ENCODE data around the gene SH3PXD2A. TPM values are rescaled to one million over a fixed set of nuclear protein-coding genes. Genes with fewer than 3 reads are reported as not detected.
"Not testable (repeated sequence)": the region's sequence is repeated elsewhere in the genome, so short reads cannot be mapped to it uniquely, and the experiment has no call there.

SH3PXD2A gene
- total RNA-seq, 1 experiment from 2014 or later: 6.8 TPM

- Histone ChIP-seq H3K27me3 (ENCODE audit: control insufficient read depth, insufficient read depth, low read length) (no peaks in the 10 kb centered on the region), H3K36me3 (replicated peaks; ENCODE audit: control insufficient read depth, insufficient read depth, low read length) (no peaks in the 10 kb centered on the region), H3K4me3 (ENCODE audit: insufficient read depth, low read depth, low read length) (no peak overlapping the region)
- DNase-seq: no peak
These were observed 122.9 kb downstream of the SH3PXD2A start for GRCh38 chr10:103732339-103733044.

GRCh38 chr10:103731609-103732270, 123.6 kb downstream of the SH3PXD2A start:
- Histone ChIP-seq H3K27me3 (ENCODE audit: control insufficient read depth, insufficient read depth, low read length) (no peaks in the 10 kb centered on the region), H3K36me3 (replicated peaks; ENCODE audit: control insufficient read depth, insufficient read depth, low read length) (no peaks in the 10 kb centered on the region), H3K4me3 (ENCODE audit: insufficient read depth, low read depth, low read length) (no peak overlapping the region)
- no peak for DNase-seq

GRCh38 chr10:103731026-103731425, 124.3 kb downstream of the SH3PXD2A start:
- H3K27me3 ChIP-seq (ENCODE audit: control insufficient read depth, insufficient read depth, low read length); H3K4me3 ChIP-seq (ENCODE audit: insufficient read depth, low read depth, low read length); H3K36me3 ChIP-seq (replicated peaks; ENCODE audit: control insufficient read depth, insufficient read depth, low read length); DNase-seq: not testable (repeated sequence)

GRCh38 chr10:103729851-103730250, 125.5 kb downstream of the SH3PXD2A start:
- peak; percentile 76 for DNase-seq
- H3K36me3 ChIP-seq (replicated peaks; ENCODE audit: control insufficient read depth, insufficient read depth, low read length): no peaks in the 10 kb centered on the region
- no peak overlapping the region for H3K4me3 ChIP-seq (ENCODE audit: insufficient read depth, low read depth, low read length)
- no peaks in the 10 kb centered on the region for H3K27me3 ChIP-seq (ENCODE audit: control insufficient read depth, insufficient read depth, low read length)

DNA sequence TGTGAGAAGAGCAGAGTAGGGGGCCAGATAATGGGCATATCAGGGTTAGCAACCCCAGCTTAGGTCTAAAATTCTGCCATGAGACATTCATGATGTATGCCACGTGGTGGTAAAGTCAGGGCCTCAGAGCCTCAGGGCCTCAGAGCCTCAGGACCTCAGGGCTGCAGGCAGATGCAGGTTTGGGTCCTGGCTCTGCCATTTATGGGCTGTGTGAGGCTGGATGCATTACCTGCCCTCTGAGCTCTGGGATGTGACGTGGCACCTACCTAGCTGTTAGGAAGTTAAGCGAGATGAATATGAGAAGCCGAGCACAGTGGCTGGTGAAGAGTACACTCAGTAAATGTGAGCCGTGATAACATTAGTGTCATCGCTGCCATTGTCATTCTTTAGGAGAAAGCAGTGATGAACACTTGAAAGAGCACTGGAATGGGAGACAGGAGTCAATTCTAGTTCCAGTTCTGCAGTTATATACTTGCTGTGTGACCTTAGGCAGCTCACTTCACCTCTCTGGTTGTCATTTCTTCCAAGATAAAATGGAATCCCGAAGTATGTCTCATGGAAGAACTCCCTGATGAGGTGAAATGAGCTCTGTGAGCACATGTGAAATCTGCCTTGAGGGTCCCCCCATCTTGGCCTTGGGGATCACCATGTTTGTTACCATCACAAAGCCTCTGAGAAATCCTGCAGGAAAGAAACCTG, 127.2 kb downstream of the SH3PXD2A start:
- Histone ChIP-seq H3K36me3 (replicated peaks; ENCODE audit: control insufficient read depth, insufficient read depth, low read length) (no peaks in the 10 kb centered on the region), H3K4me3 (ENCODE audit: insufficient read depth, low read depth, low read length) (no peak overlapping the region), H3K27me3 (ENCODE audit: control insufficient read depth, insufficient read depth, low read length) (no peaks in the 10 kb centered on the region)
- no peak for DNase-seq

DNA sequence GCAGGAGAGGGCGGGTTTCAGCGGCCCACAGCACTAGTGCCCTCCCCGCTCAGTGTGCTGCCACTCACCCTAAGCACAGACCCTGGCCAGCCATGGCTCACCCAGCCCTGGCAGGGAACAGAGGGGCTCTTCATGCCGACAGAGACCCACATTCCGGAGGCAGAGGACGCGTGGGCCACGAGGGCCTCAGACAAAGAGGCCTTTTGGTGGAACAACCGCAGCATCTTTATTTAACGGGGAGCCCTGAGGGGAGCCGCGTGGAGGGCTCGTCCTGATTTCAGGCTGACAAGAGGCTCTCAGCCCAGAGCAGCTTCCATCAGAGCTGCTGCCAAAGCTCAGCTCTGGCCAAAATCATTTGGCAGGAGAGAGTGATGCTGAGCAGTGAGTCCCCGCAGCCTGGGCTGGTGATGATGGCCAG, 127.8 kb downstream of the SH3PXD2A start:
- Histone ChIP-seq H3K4me3 (ENCODE audit: insufficient read depth, low read depth, low read length) (no peak overlapping the region), H3K36me3 (replicated peaks; ENCODE audit: control insufficient read depth, insufficient read depth, low read length) (no peaks in the 10 kb centered on the region), H3K27me3 (ENCODE audit: control insufficient read depth, insufficient read depth, low read length) (no peaks in the 10 kb centered on the region)
- DNase-seq: no peak

- Histone ChIP-seq H3K27me3 (ENCODE audit: control insufficient read depth, insufficient read depth, low read length) (no peaks in the 10 kb centered on the region), H3K4me3 (ENCODE audit: insufficient read depth, low read depth, low read length) (no peak overlapping the region), H3K36me3 (replicated peaks; ENCODE audit: control insufficient read depth, insufficient read depth, low read length) (no peaks in the 10 kb centered on the region)
- no peak for DNase-seq
These were observed 128.7 kb downstream of the SH3PXD2A start for GRCh38 chr10:103726637-103727036.

DNA sequence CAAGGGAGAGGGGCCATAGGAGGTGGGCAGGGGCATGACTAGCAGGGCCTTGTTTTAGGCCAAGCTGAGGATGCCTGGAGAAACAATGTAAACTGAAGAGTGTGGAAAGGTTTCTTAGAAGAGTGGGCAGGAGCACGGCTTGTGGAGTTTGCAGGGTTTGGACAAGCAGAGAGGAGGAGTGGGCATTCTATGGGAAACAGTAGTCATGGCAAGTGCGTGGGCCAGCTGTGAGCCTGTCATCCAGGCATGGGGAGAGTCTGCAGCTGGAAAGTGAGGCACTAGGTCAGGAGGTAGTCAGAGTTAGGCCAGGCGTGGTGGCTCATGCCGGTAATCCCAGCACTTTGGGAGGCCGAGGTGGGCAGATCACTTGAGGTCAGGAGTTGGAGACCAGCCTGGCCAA, 130.1 kb downstream of the SH3PXD2A start:
- DNase-seq: no peak
- no peaks in the 10 kb centered on the region for H3K27me3 ChIP-seq (ENCODE audit: control insufficient read depth, insufficient read depth, low read length)
- no peaks in the 10 kb centered on the region for H3K36me3 ChIP-seq (replicated peaks; ENCODE audit: control insufficient read depth, insufficient read depth, low read length)
- no peak overlapping the region for H3K4me3 ChIP-seq (ENCODE audit: insufficient read depth, low read depth, low read length)

- no peak overlapping the region for H3K4me3 ChIP-seq (ENCODE audit: insufficient read depth, low read depth, low read length)
- H3K36me3 ChIP-seq (replicated peaks; ENCODE audit: control insufficient read depth, insufficient read depth, low read length): no peaks in the 10 kb centered on the region
- no peak for DNase-seq
- H3K27me3 ChIP-seq (ENCODE audit: control insufficient read depth, insufficient read depth, low read length): no peaks in the 10 kb centered on the region
These were observed 130.6 kb downstream of the SH3PXD2A start for GRCh38 chr10:103724771-103725170.

GRCh38 chr10:103724074-103724473, 131.3 kb downstream of the SH3PXD2A start:
- H3K36me3 ChIP-seq (replicated peaks; ENCODE audit: control insufficient read depth, insufficient read depth, low read length): no peaks in the 10 kb centered on the region
- no peak overlapping the region for H3K4me3 ChIP-seq (ENCODE audit: insufficient read depth, low read depth, low read length)
- no peaks in the 10 kb centered on the region for H3K27me3 ChIP-seq (ENCODE audit: control insufficient read depth, insufficient read depth, low read length)
- DNase-seq: no peak

GRCh38 chr10:103723557-103723956, 131.8 kb downstream of the SH3PXD2A start:
- Histone ChIP-seq H3K27me3 (ENCODE audit: control insufficient read depth, insufficient read depth, low read length) (no peaks in the 10 kb centered on the region), H3K36me3 (replicated peaks; ENCODE audit: control insufficient read depth, insufficient read depth, low read length) (no peaks in the 10 kb centered on the region)

DNA sequence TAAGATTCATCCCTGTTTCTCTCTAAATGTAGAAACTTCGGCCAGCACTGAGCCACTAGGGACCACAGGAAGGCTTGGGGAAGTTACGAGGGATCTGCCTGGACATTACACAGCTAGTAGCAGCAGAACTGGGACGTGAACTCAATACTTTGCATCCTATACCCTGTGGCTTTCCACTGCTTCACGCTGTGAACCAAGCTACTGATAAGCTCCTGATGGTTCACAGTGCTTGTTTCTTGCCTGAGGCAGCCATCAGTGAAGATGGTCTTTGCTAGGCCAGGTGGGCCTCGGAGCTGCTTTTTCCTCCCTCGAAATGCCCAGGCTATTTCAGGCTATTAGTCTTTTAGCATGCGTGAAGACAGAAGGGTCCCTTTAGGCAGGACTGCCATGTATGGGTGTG, 132.7 kb downstream of the SH3PXD2A start:
- no peak overlapping the region for H3K4me3 ChIP-seq (ENCODE audit: insufficient read depth, low read depth, low read length)
- H3K27me3 ChIP-seq (ENCODE audit: control insufficient read depth, insufficient read depth, low read length): no peaks in the 10 kb centered on the region
- no peak for DNase-seq

More at GRCh38 chr10:103723557-103723956, 131.8 kb downstream of the SH3PXD2A start:
- DNase-seq: no peak
- H3K4me3 ChIP-seq (ENCODE audit: insufficient read depth, low read depth, low read length): no peak overlapping the region

GRCh38 chr10:103720964-103721335, 134.4 kb downstream of the SH3PXD2A start:
- H3K36me3 ChIP-seq (replicated peaks; ENCODE audit: control insufficient read depth, insufficient read depth, low read length): no peaks in the 10 kb centered on the region
- no peak for DNase-seq
- no peaks in the 10 kb centered on the region for H3K27me3 ChIP-seq (ENCODE audit: control insufficient read depth, insufficient read depth, low read length)
- H3K4me3 ChIP-seq (ENCODE audit: insufficient read depth, low read depth, low read length): no peak overlapping the region

More for the DNA sequence above, 132.7 kb downstream of the SH3PXD2A start:
- no peaks in the 10 kb centered on the region for H3K36me3 ChIP-seq (replicated peaks; ENCODE audit: control insufficient read depth, insufficient read depth, low read length)

GRCh38 chr10:103720328-103720963, 134.9 kb downstream of the SH3PXD2A start:
- DNase-seq: peak; percentile 55
- no peaks in the 10 kb centered on the region for H3K36me3 ChIP-seq (replicated peaks; ENCODE audit: control insufficient read depth, insufficient read depth, low read length)
- H3K27me3 ChIP-seq (ENCODE audit: control insufficient read depth, insufficient read depth, low read length): no peaks in the 10 kb centered on the region
- no peak overlapping the region for H3K4me3 ChIP-seq (ENCODE audit: insufficient read depth, low read depth, low read length)
